Sigmoid colon (tissue), 7 donors: ENCODE measurements around the gene DOP1B. TPM values are rescaled to one million over a fixed set of nuclear protein-coding genes. Genes with fewer than 3 reads are reported as not detected.

ENCODE experiments used
- DNase-seq: peaks from one replicate; pipeline ENCODE4 v3.0.0-alpha.2; 2019
- H3K27ac ChIP-seq, 4 donors: fragments of 200-600 bp; sonication (generic); one replicate each; pipeline ENCODE4 v1.5.1; 2016 to 2019; ENCODE audit warnings: mild to moderate bottlenecking in 1 of 4
- H3K27me3 ChIP-seq, 3 donors: fragments of 200-600 bp; sonication (generic); one replicate each; pipeline ENCODE4 v1.5.1; 2019; ENCODE audit warnings: mild to moderate bottlenecking in 1 of 3
- H3K36me3 ChIP-seq, 4 donors: fragments of 200-600 bp; sonication (generic); one replicate each; pipeline ENCODE4 v1.5.1; 2016 to 2019
- H3K4me1 ChIP-seq, 4 donors: fragments of 200-600 bp; sonication (generic); one replicate each; pipeline ENCODE4 v1.5.1; 2017 to 2019
- H3K4me3 ChIP-seq, 4 donors: fragments of 200-600 bp; sonication (generic); one replicate each; pipeline ENCODE4 v1.5.1; 2017 to 2019; ENCODE audit warnings: mild to moderate bottlenecking in 2 of 4, moderate library complexity in 1 of 4
- H3K9me3 ChIP-seq, 4 donors: fragments of 200-600 bp in 3 of 4; sonication (generic) in 3 of 4; one replicate each; pipeline versions ENCODE4 v1.5.1 to v1.6.1; 2013 to 2019
- CTCF ChIP-seq, 4 experiments: fragments of 450-650 bp in 3 of 4; fragments of 200-600 bp in 1 of 4; IDR thresholded peaks; one replicate each; pipeline ENCODE4 v1.5.1; 2016 to 2019; ENCODE audit warnings: antibody characterized with exemption in 4 of 4, mild to moderate bottlenecking in 3 of 4, moderate library complexity in 2 of 4
- EP300 ChIP-seq, 4 donors: sonication (generic); formaldehyde crosslinking; IDR thresholded peaks; one replicate each; pipeline ENCODE4 v1.6.1; 2017; ENCODE audit warnings: antibody characterized with exemption in 4 of 4
- POLR2A ChIP-seq, 2 donors: fragments of 450-650 bp; IDR thresholded peaks; one replicate each; pipeline ENCODE4 v1.6.1; 2016; ENCODE audit warnings: antibody characterized with exemption in 2 of 2, mild to moderate bottlenecking in 2 of 2, moderate library complexity in 2 of 2
- POLR2AphosphoS5 ChIP-seq, 4 donors: sonication (generic); formaldehyde crosslinking; IDR thresholded peaks; one replicate each; pipeline ENCODE4 v1.6.1; 2017; ENCODE audit warnings: antibody characterized with exemption in 4 of 4
- WGBS, 2 donors: extraction: QIAGEN DNeasy Blood & Tissue Kit; methylation state at CpG; one replicate each; pipeline ENCODE4 v1.1.7; 2013; 5-methylcytosine and 5-hydroxymethylcytosine counted together
- intact Hi-C: fragments of 100-400 bp; cut with DNase I; formaldehyde crosslinking; loops from one replicate; pipeline ENCODE4 v1.15.1; 2023
- polyA plus RNA-seq, 3 donors: library from polyadenylated mRNA; stranded (reverse); fragments of 200-250 nt; gene quantifications; one replicate each; pipeline ENCODE4 v1.2.3, GENCODE V29; 2013
- total RNA-seq, 4 donors: library from RNA; depleted of rRNA; stranded (reverse); fragments of >200 nt; gene quantifications; one replicate each; pipeline ENCODE4 v1.1.0, GENCODE V29; 2016
- donor health status: healthy with polysubstance abuse.
- donor health status: Bipolar disorder and iron deficiency.
- donor health status: healthy.

DOP1B gene
- total and polyA plus RNA-seq, 7 donors, result 7.4 to 20.7 (median 12.5) TPM

GRCh38 chr21:36147911-36148310, 8.7 kb upstream of the DOP1B start:
- Histone ChIP-seq H3K4me1 (peaks cover 0 to 16% (median 11%) of the 10 kb centered on the region in 4 donors), H3K36me3 (no peaks in the 10 kb centered on the region), H3K27ac (no peak overlapping the region), H3K27me3 (no peaks in the 10 kb centered on the region), H3K4me3 (no peak overlapping the region), H3K9me3 (no peaks in the 10 kb centered on the region)
- no peak for TF ChIP-seq CTCF (IDR thresholded peaks at IDR 0.05)
- TF ChIP-seq EP300 (IDR thresholded peaks at IDR 0.05), result no peak
- no peak for TF ChIP-seq POLR2A (IDR thresholded peaks at IDR 0.05)
- no peak for TF ChIP-seq POLR2AphosphoS5 (IDR thresholded peaks at IDR 0.05)
- 92 to 94% methylated on average over 5 of the region's 5 CpGs for WGBS, 2 donors
- DNase-seq, result no peak
- intact Hi-C loops, result no loop called here

- Histone ChIP-seq H3K9me3 (no peaks in the 10 kb centered on the region), H3K36me3 (no peaks in the 10 kb centered on the region), H3K4me1 (peaks cover 0 to 16% (median 11%) of the 10 kb centered on the region in 4 donors), H3K27ac (no peak overlapping the region), H3K27me3 (no peaks in the 10 kb centered on the region), H3K4me3 (no peak overlapping the region)
- intact Hi-C loops, result no loop called here
- 96 to 97% methylated on average over 3 of the region's 3 CpGs for WGBS, 2 donors
- DNase-seq, result no peak
- no peak for TF ChIP-seq POLR2A (IDR thresholded peaks at IDR 0.05)
- no peak for TF ChIP-seq CTCF (IDR thresholded peaks at IDR 0.05)
- TF ChIP-seq POLR2AphosphoS5 (IDR thresholded peaks at IDR 0.05), result no peak
- no peak for TF ChIP-seq EP300 (IDR thresholded peaks at IDR 0.05)
Measured at GRCh38 chr21:36148886-36149285, 7.7 kb upstream of the DOP1B start.

DNA sequence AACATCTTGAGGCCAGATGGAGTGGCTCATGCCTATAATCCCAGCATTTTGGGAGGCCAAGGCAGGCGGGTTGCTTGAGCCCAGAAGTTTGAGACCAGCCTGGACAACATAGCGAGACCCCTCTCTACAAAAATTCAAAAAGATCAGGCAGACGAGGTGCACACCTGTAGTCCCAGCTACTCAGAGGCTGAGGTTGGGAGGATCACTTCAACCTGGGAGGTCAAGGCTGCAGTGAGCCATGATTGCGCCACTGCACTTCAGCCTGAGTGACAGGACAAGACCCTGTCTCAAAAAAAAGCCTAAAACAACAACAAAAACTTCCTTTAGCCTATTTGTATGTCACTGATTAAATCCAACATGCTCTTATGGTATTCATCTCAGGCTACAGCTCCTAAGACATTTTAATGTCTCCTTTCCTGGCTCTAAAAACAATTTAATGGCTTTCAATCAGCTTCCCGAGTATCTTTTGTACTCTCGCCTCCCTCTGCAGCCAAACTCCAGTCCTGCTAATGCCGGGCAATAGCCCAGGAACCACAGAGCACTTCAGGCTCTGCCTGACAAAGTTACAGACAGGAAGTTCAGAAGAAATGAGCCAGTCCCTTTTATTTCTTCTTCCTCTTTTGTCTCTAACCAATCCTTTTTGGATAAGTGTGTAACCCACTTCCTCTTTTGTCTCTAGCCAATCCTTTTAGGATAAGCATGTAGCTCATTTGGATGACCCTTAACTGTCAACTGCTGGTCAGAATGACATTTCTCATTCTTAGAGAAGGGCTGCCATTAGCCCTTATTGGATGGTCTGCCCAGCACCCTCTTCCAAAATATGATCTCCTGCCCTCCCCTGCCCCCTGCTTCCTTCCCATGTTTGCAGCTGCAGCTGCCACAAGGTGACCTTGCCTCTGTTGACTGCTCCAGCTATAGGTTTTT, 6.6 kb upstream of the DOP1B start:
- Histone ChIP-seq H3K27me3 (no peaks in the 10 kb centered on the region), H3K4me3 (no peak overlapping the region), H3K36me3 (no peaks in the 10 kb centered on the region), H3K4me1 (peaks cover 0 to 16% (median 12%) of the 10 kb centered on the region in 4 donors), H3K27ac (peak overlapping the region; percentile 46 to 65 (median 58)), H3K9me3 (no peaks in the 10 kb centered on the region)
- WGBS, 2 donors, result 57 to 60% methylated on average over 7 of the region's 7 CpGs
- intact Hi-C loops, result no loop called here
- peak; percentile 84 for DNase-seq
- no peak for TF ChIP-seq CTCF (IDR thresholded peaks at IDR 0.05)
- TF ChIP-seq POLR2AphosphoS5 (IDR thresholded peaks at IDR 0.05), result peak in 3 of 4 donors; percentile 18 to 37 (median 27)

DNA sequence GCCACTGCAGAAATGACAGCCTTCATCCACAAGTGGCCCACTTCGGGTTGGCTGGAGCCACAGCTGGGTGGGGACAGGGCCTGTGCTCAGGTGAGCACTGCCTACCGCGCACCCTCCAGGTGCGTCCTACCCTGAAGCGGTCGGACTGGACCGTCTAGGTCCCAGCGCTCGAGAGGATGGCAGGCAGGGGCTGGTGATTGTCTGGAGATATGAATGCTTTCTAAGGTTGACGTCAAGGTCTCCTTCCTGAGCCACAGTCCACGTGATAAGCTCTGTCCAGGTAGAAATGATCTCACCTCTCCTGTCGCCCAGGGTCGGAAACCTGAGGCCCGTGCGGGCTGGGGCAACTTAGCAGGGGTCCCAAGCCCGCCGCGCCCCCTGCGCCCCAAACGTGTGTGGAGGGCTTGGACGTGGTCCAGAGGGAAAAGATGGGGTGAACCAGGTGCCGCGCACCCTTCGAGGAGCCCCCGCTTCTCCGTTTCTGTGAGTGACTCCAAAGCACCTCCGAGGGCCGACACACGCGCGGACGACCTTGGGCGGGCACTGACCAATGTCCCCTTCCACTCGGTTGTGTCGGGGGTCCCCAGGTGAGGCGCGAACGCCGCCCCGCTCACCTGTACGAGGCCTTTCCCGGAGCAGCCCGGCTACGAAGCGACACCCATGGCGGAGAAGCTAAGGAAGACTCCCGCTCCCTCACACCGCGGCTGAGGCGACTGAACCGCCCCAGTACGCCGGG, 853 bp upstream of the DOP1B start:
- TF ChIP-seq CTCF (IDR thresholded peaks at IDR 0.05), result no peak
- TF ChIP-seq EP300 (IDR thresholded peaks at IDR 0.05), result no peak
- peak; percentile 94 to 96 (median 96) for TF ChIP-seq POLR2AphosphoS5 (IDR thresholded peaks at IDR 0.05)
- TF ChIP-seq POLR2A (IDR thresholded peaks at IDR 0.05), result peak; percentile 83 to 94
- Histone ChIP-seq H3K27ac (peak overlapping the region; percentile 67 to 84 (median 78)), H3K4me3 (peak overlapping the region; percentile 48 to 95 (median 66)), H3K36me3 (no peaks in the 10 kb centered on the region), H3K9me3 (no peaks in the 10 kb centered on the region), H3K4me1 (peaks cover 0 to 23% (median 12%) of the 10 kb centered on the region in 4 donors), H3K27me3 (no peaks in the 10 kb centered on the region)
- 3 to 7% methylated on average over 53 of the region's 53 CpGs for WGBS, 2 donors
- intact Hi-C loops, result loop anchor here (1.0 kb wide), 1 partner anchor 165 kb away; the partner anchor contains the start of gene MORC3
- DNase-seq, result peak; percentile 69
